ENCODE measurements around the gene PLEKHA5.

The PLEKHA5 gene

GRCh38 chr12:19203013-19203412 is 73.5 kb downstream of the PLEKHA5 start:
- H3K27ac ChIP-seq (ENCODE audit: low read length): no peak overlapping the region
- no peaks in the 10 kb centered on the region for H3K27me3 ChIP-seq (ENCODE audit: low read depth, low read length)
- H3K4me3 ChIP-seq (ENCODE audit: low read depth in 1 of 2, low read length in 2 of 2): no peak overlapping the region
- H3K36me3 ChIP-seq (ENCODE audit: control insufficient read depth in 1 of 2, insufficient read depth in 2 of 2, low read length in 2 of 2): peaks cover 0 to 3% of the 10 kb centered on the region in 2 donors
- peaks cover 0 to 8% of the 10 kb centered on the region in 2 donors for H3K4me1 ChIP-seq (ENCODE audit: control insufficient read depth in 1 of 2, insufficient read depth in 2 of 2, low read length in 2 of 2)
- no peaks in the 10 kb centered on the region for H3K9me3 ChIP-seq (ENCODE audit: control insufficient read depth in 1 of 2, low read length in 2 of 2)

- peaks cover 0 to 3% of the 10 kb centered on the region in 2 donors for H3K36me3 ChIP-seq (ENCODE audit: control insufficient read depth in 1 of 2, insufficient read depth in 2 of 2, low read length in 2 of 2)
- H3K4me3 ChIP-seq (ENCODE audit: low read depth in 1 of 2, low read length in 2 of 2): no peak overlapping the region
- H3K4me1 ChIP-seq (ENCODE audit: control insufficient read depth in 1 of 2, insufficient read depth in 2 of 2, low read length in 2 of 2): peaks cover 0 to 8% of the 10 kb centered on the region in 2 donors
- H3K27me3 ChIP-seq (ENCODE audit: low read depth, low read length): no peaks in the 10 kb centered on the region
- H3K27ac ChIP-seq (ENCODE audit: low read length): no peak overlapping the region
- no peaks in the 10 kb centered on the region for H3K9me3 ChIP-seq (ENCODE audit: control insufficient read depth in 1 of 2, low read length in 2 of 2)
Measured at GRCh38 chr12:19203539-19204506, 74.3 kb downstream of the PLEKHA5 start.

GRCh38 chr12:19205120-19205519 is 75.6 kb downstream of the PLEKHA5 start:
- Histone ChIP-seq H3K36me3 (ENCODE audit: control insufficient read depth in 1 of 2, insufficient read depth in 2 of 2, low read length in 2 of 2) (peaks cover 0 to 8% of the 10 kb centered on the region in 2 donors), H3K27me3 (ENCODE audit: low read depth, low read length) (no peaks in the 10 kb centered on the region), H3K4me1 (ENCODE audit: control insufficient read depth in 1 of 2, insufficient read depth in 2 of 2, low read length in 2 of 2) (peaks cover 0 to 2% of the 10 kb centered on the region in 2 donors), H3K4me3 (ENCODE audit: low read depth in 1 of 2, low read length in 2 of 2) (no peak overlapping the region), H3K9me3 (ENCODE audit: control insufficient read depth in 1 of 2, low read length in 2 of 2) (no peaks in the 10 kb centered on the region), H3K27ac (ENCODE audit: low read length) (no peak overlapping the region)

GRCh38 chr12:19206493-19207077 is 77.1 kb downstream of the PLEKHA5 start:
- Histone ChIP-seq H3K4me3 (ENCODE audit: low read depth in 1 of 2, low read length in 2 of 2) (no peak overlapping the region), H3K27me3 (ENCODE audit: low read depth, low read length) (no peaks in the 10 kb centered on the region), H3K27ac (ENCODE audit: low read length) (no peak overlapping the region), H3K4me1 (ENCODE audit: control insufficient read depth in 1 of 2, insufficient read depth in 2 of 2, low read length in 2 of 2) (peaks cover 0 to 2% of the 10 kb centered on the region in 2 donors), H3K36me3 (ENCODE audit: control insufficient read depth in 1 of 2, insufficient read depth in 2 of 2, low read length in 2 of 2) (peaks cover 0 to 5% of the 10 kb centered on the region in 2 donors), H3K9me3 (ENCODE audit: control insufficient read depth in 1 of 2, low read length in 2 of 2) (no peaks in the 10 kb centered on the region)

GRCh38 chr12:19208456-19208855 is 78.9 kb downstream of the PLEKHA5 start:
- Histone ChIP-seq H3K9me3 (ENCODE audit: control insufficient read depth in 1 of 2, low read length in 2 of 2) (no peaks in the 10 kb centered on the region), H3K27ac (ENCODE audit: low read length) (no peak overlapping the region), H3K36me3 (ENCODE audit: control insufficient read depth in 1 of 2, insufficient read depth in 2 of 2, low read length in 2 of 2) (peaks cover 0 to 5% of the 10 kb centered on the region in 2 donors), H3K4me3 (ENCODE audit: low read depth in 1 of 2, low read length in 2 of 2) (no peak overlapping the region), H3K27me3 (ENCODE audit: low read depth, low read length) (no peaks in the 10 kb centered on the region), H3K4me1 (ENCODE audit: control insufficient read depth in 1 of 2, insufficient read depth in 2 of 2, low read length in 2 of 2) (peaks cover 0 to 2% of the 10 kb centered on the region in 2 donors)

GRCh38 chr12:19209661-19210060 is 80.1 kb downstream of the PLEKHA5 start:
- H3K27me3 ChIP-seq (ENCODE audit: low read depth, low read length): no peaks in the 10 kb centered on the region
- no peak overlapping the region for H3K27ac ChIP-seq (ENCODE audit: low read length)
- H3K4me3 ChIP-seq (ENCODE audit: low read depth in 1 of 2, low read length in 2 of 2): no peak overlapping the region
- peaks cover 0 to 2% of the 10 kb centered on the region in 2 donors for H3K4me1 ChIP-seq (ENCODE audit: control insufficient read depth in 1 of 2, insufficient read depth in 2 of 2, low read length in 2 of 2)
- no peaks in the 10 kb centered on the region for H3K9me3 ChIP-seq (ENCODE audit: control insufficient read depth in 1 of 2, low read length in 2 of 2)
- H3K36me3 ChIP-seq (ENCODE audit: control insufficient read depth in 1 of 2, insufficient read depth in 2 of 2, low read length in 2 of 2): peaks cover 0 to 5% of the 10 kb centered on the region in 2 donors

- H3K36me3 ChIP-seq (ENCODE audit: control insufficient read depth in 1 of 2, insufficient read depth in 2 of 2, low read length in 2 of 2): peaks cover 0 to 5% of the 10 kb centered on the region in 2 donors
- H3K4me3 ChIP-seq (ENCODE audit: low read depth in 1 of 2, low read length in 2 of 2): no peak overlapping the region
- no peaks in the 10 kb centered on the region for H3K9me3 ChIP-seq (ENCODE audit: control insufficient read depth in 1 of 2, low read length in 2 of 2)
- no peaks in the 10 kb centered on the region for H3K4me1 ChIP-seq (ENCODE audit: control insufficient read depth in 1 of 2, insufficient read depth in 2 of 2, low read length in 2 of 2)
- H3K27ac ChIP-seq (ENCODE audit: low read length): no peak overlapping the region
- no peaks in the 10 kb centered on the region for H3K27me3 ChIP-seq (ENCODE audit: low read depth, low read length)
Measured at GRCh38 chr12:19211802-19212201, 82.3 kb downstream of the PLEKHA5 start.

- no peak overlapping the region for H3K27ac ChIP-seq (ENCODE audit: low read length)
- no peak overlapping the region for H3K4me3 ChIP-seq (ENCODE audit: low read depth in 1 of 2, low read length in 2 of 2)
- H3K4me1 ChIP-seq (ENCODE audit: control insufficient read depth in 1 of 2, insufficient read depth in 2 of 2, low read length in 2 of 2): no peaks in the 10 kb centered on the region
- H3K36me3 ChIP-seq (ENCODE audit: control insufficient read depth in 1 of 2, insufficient read depth in 2 of 2, low read length in 2 of 2): peaks cover 0 to 5% of the 10 kb centered on the region in 2 donors
- no peaks in the 10 kb centered on the region for H3K9me3 ChIP-seq (ENCODE audit: control insufficient read depth in 1 of 2, low read length in 2 of 2)
- H3K27me3 ChIP-seq (ENCODE audit: low read depth, low read length): no peaks in the 10 kb centered on the region
Measured at GRCh38 chr12:19212245-19212644, 82.7 kb downstream of the PLEKHA5 start.

- Histone ChIP-seq H3K27ac (ENCODE audit: low read length) (no peak overlapping the region), H3K27me3 (ENCODE audit: low read depth, low read length) (no peaks in the 10 kb centered on the region), H3K36me3 (ENCODE audit: control insufficient read depth in 1 of 2, insufficient read depth in 2 of 2, low read length in 2 of 2) (peaks cover 0 to 5% of the 10 kb centered on the region in 2 donors), H3K4me3 (ENCODE audit: low read depth in 1 of 2, low read length in 2 of 2) (no peak overlapping the region), H3K9me3 (ENCODE audit: control insufficient read depth in 1 of 2, low read length in 2 of 2) (no peaks in the 10 kb centered on the region), H3K4me1 (ENCODE audit: control insufficient read depth in 1 of 2, insufficient read depth in 2 of 2, low read length in 2 of 2) (no peaks in the 10 kb centered on the region)
Measured at GRCh38 chr12:19214020-19214419, 84.5 kb downstream of the PLEKHA5 start.

- Histone ChIP-seq H3K4me3 (ENCODE audit: low read depth in 1 of 2, low read length in 2 of 2) (no peak overlapping the region), H3K4me1 (ENCODE audit: control insufficient read depth in 1 of 2, insufficient read depth in 2 of 2, low read length in 2 of 2) (no peaks in the 10 kb centered on the region), H3K36me3 (ENCODE audit: control insufficient read depth in 1 of 2, insufficient read depth in 2 of 2, low read length in 2 of 2) (no peaks in the 10 kb centered on the region), H3K9me3 (ENCODE audit: control insufficient read depth in 1 of 2, low read length in 2 of 2) (no peaks in the 10 kb centered on the region), H3K27ac (ENCODE audit: low read length) (no peak overlapping the region), H3K27me3 (ENCODE audit: low read depth, low read length) (no peaks in the 10 kb centered on the region)
Measured at GRCh38 chr12:19215115-19215514, 85.6 kb downstream of the PLEKHA5 start.

- Histone ChIP-seq H3K9me3 (ENCODE audit: control insufficient read depth in 1 of 2, low read length in 2 of 2) (no peaks in the 10 kb centered on the region), H3K27ac (ENCODE audit: low read length) (no peak overlapping the region), H3K4me3 (ENCODE audit: low read depth in 1 of 2, low read length in 2 of 2) (no peak overlapping the region), H3K4me1 (ENCODE audit: control insufficient read depth in 1 of 2, insufficient read depth in 2 of 2, low read length in 2 of 2) (peaks cover 0 to 3% of the 10 kb centered on the region in 2 donors), H3K27me3 (ENCODE audit: low read depth, low read length) (no peaks in the 10 kb centered on the region), H3K36me3 (ENCODE audit: control insufficient read depth in 1 of 2, insufficient read depth in 2 of 2, low read length in 2 of 2) (no peaks in the 10 kb centered on the region)
Measured at GRCh38 chr12:19217446-19217845, 87.9 kb downstream of the PLEKHA5 start.
